ENCODE measurements around the gene AVPR1B. TPM values are rescaled to one million over a fixed set of nuclear protein-coding genes. Genes with fewer than 3 reads are reported as not detected.

The AVPR1B gene

Small RNA genes lying within 50 kb of the gene (small RNA-seq; reads per million reads assigned to genes)
- gene RF00271 (ENCODE audit: insufficient read depth) = not detected
